ENCODE measurements around the gene SENP1. TPM values are rescaled to one million over a fixed set of nuclear protein-coding genes. Genes with fewer than 3 reads are reported as not detected.

SENP1 gene
- total RNA-seq, 4 donors from 2014 or later = 14.6 to 20.3 (median 18.0) TPM

- TF ChIP-seq, protein P1, sequence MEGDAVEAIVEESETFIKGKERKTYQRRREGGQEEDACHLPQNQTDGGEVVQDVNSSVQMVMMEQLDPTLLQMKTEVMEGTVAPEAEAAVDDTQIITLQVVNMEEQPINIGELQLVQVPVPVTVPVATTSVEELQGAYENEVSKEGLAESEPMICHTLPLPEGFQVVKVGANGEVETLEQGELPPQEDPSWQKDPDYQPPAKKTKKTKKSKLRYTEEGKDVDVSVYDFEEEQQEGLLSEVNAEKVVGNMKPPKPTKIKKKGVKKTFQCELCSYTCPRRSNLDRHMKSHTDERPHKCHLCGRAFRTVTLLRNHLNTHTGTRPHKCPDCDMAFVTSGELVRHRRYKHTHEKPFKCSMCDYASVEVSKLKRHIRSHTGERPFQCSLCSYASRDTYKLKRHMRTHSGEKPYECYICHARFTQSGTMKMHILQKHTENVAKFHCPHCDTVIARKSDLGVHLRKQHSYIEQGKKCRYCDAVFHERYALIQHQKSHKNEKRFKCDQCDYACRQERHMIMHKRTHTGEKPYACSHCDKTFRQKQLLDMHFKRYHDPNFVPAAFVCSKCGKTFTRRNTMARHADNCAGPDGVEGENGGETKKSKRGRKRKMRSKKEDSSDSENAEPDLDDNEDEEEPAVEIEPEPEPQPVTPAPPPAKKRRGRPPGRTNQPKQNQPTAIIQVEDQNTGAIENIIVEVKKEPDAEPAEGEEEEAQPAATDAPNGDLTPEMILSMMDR (IDR thresholded peaks at IDR 0.05; ENCODE audit: low read depth) = no peak
Observed at GRCh38 chr12:48040354-48040753, 65.5 kb downstream of the SENP1 start.

- TF ChIP-seq, protein P1 (IDR thresholded peaks at IDR 0.05; ENCODE audit: low read depth) = no peak
Observed at GRCh38 chr12:48039151-48039550, 66.7 kb downstream of the SENP1 start.

DNA sequence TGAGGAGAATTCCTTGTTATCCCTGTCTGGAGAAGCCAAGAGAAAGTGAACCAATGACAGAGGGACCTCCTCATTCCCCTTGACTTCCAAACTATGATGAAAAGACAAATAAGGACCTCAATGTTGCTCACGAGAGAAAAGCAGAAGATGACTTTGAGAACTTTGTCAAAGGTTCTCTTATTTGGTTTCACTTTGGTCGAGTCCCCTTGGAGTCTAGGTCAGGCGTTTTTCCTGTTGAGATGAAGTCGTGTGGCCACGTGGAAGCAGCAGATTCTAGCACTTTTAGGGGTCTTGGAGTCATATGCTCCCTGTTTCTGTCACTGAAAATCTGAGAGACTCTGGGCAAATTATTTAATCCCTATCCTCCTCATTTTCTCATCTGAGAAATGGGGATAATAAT, 67.8 kb downstream of the SENP1 start:
- TF ChIP-seq, protein P1 (IDR thresholded peaks at IDR 0.05; ENCODE audit: low read depth) = no peak

DNA sequence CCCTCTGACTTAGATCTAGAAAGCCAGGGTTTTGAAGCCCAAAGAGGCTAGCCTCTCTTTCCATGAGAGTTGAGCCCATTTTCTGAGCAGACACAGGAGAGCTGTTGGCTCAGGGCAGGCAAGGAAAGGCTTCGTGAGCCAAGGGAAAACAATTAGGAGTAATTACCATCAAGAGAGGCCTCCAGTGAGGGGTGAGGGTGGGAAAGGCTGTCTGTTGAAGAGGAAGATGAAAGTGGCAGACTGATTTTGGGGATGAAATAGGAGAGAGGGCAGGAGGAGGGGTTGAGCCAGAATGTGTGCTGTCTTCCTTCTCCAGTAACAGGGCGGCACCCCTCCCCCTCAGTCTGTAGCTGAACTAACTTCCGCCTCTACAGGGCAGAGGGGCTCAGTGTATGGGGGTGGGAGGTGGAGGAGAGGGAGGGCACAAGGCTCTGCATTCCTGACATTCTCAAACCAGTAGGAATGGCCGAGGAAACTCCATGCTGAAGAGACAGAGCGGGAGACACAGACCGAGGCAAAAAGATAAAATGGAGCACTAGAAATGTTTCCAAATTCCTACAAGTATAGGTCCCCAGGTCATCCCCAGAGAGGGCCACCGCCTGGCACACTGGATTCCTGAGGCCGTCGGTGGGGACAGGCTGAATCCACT, 68.5 kb downstream of the SENP1 start:
- TF ChIP-seq, protein P1 (IDR thresholded peaks at IDR 0.05; ENCODE audit: low read depth) = no peak

DNA sequence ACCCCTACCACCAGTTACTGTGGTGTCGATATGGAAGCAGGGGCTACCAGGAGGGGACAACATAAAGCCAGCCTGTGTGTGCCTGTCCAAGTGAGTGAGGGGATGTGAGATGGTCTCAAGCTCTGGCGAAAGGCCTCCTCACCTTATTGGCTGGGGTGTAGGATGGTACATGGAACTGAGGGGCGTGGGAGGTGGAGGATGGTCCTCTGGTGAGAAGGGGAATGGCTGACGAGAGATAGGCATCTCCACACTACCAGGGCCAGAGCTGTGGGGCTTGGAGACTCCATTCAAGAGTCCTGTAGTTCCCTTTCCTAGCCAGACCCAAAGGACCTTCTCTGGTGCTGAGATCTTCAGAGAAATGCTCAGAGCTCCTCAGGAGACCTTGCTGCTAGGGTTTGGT, 69.1 kb downstream of the SENP1 start:
- TF ChIP-seq, protein P1 (IDR thresholded peaks at IDR 0.05; ENCODE audit: low read depth) = no peak

DNA sequence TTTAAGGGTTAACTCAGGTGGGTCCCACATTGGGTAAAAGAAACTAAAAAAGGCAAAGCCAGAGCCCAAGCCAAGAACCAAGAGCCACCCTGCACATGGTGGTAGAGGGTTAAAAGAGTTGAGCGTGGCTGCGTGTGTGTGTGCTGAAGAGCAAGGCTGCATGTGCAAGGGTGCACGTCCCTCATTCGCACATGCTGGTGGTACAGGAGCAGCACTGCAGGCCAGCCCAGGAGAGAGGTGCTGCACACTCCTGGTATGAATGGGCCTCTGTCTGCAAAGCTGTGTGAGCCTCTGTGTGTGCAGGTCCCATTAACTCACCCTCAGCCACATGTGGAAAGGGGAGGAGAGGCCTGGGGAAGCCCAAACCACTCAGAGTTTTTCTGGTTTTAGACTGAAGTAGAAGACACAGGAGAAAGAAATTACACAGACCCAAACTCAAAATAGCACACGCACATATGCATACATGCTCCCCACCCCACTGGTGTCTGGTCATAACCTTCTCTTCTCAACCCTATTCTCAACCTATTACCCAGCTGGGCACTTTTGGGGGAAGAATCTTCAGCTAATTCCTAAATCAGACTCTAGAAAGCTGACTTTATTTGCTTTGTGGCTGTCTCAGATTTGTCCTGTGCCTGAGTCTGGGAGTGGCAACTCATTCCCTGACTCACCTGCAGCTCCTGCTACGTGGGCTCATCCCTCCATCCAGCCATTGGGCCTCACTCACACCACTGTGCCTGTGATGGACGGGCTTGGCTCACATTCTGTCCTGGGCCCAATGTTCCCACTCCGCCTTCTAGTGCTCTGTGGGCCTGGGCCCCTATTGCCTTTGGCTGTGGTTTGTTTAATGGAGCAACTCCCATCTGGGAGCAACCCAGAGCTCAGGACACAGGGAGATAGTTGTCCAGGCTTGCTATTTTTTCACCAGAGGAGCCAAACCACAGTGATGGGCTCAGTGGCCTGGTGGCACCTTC, 70.8 kb downstream of the SENP1 start:
- TF ChIP-seq, protein P1 (IDR thresholded peaks at IDR 0.05; ENCODE audit: low read depth) = no peak

- TF ChIP-seq, protein P1 (IDR thresholded peaks at IDR 0.05; ENCODE audit: low read depth) = no peak
Observed at GRCh38 chr12:48033451-48033850, 72.4 kb downstream of the SENP1 start.
